Measurements from ENCODE around the gene AEBP2. TPM values are rescaled to one million over a fixed set of nuclear protein-coding genes. Genes with fewer than 3 reads are reported as not detected.
"Not testable (repeated sequence)": the region's sequence is repeated elsewhere in the genome, so short reads cannot be mapped to it uniquely, and the experiment has no call there.

The AEBP2 gene
- total and polyA plus RNA-seq, 2 donors (not counting 3 experiments of a cell fraction or from before 2014, with no cell fraction given) = 8.8 to 42.2 TPM

GRCh38 chr12:19397534-19397933 lies 41.8 kb upstream of the AEBP2 start:
- POLR2A ChIA-PET = no interaction called here
- no peaks in the 10 kb centered on the region for H3K27me3 ChIP-seq (ENCODE audit: control insufficient read depth in 2 of 2, insufficient read depth in 2 of 2, low read length in 2 of 2)
- no peaks in the 10 kb centered on the region for H3K79me2 ChIP-seq (ENCODE audit: control insufficient read depth, insufficient read depth, low read length)
- no peak for FAIRE-seq
- H3K4me3 ChIP-seq (replicated peaks in 1 of 3; ENCODE audit: insufficient read depth in 1 of 3, low read depth in 1 of 3, low read length in 3 of 3) = no peak overlapping the region
- no peaks in the 10 kb centered on the region for H3K36me3 ChIP-seq (ENCODE audit: control insufficient read depth in 2 of 2, extremely low read depth in 1 of 2, insufficient read depth in 2 of 2, low read length in 2 of 2)
- TF ChIP-seq JUN (IDR thresholded peaks at IDR 0.05; ENCODE audit: borderline replicate concordance, insufficient read depth, insufficient read length, low read depth) (no peak), MYC (IDR thresholded peaks at IDR 0.05; ENCODE audit: low read depth, low read length) (no peak), FOS (IDR thresholded peaks at IDR 0.05; ENCODE audit: borderline replicate concordance, insufficient read depth, low read length) (no peak), MAX (IDR thresholded peaks at IDR 0.05; ENCODE audit: insufficient read depth, insufficient read length) (no peak)
- H2AFZ ChIP-seq (ENCODE audit: low read depth, low read length) = no peak overlapping the region
- no peaks in the 10 kb centered on the region for H3K9me1 ChIP-seq (replicated peaks; ENCODE audit: control insufficient read depth, extremely low read depth, insufficient read depth, low read length)
- intact Hi-C loops (cut with micrococcal nuclease) = no loop called here
- DNase-seq (ENCODE audit: low read depth, low spot score) = no peak
- H4K20me1 ChIP-seq (replicated peaks; ENCODE audit: control insufficient read depth, extremely low read depth, insufficient read depth, low read length) = no peaks in the 10 kb centered on the region
- no peaks in the 10 kb centered on the region for H3K4me1 ChIP-seq (ENCODE audit: control insufficient read depth, extremely low read depth, insufficient read depth, low read length)
- no peak overlapping the region for H3K4me2 ChIP-seq (ENCODE audit: insufficient read depth, low read length)
- dilution Hi-C loops (cut with MboI; ENCODE audit: extremely low pct_ligation_motif_present, low sequenced_read_pairs) = no loop called here
- BruUV-seq (replicated peaks) = no TSS peak
- CTCF ChIA-PET = no interaction called here
- H3K9me3 ChIP-seq (replicated peaks; ENCODE audit: control insufficient read depth, insufficient read depth, low read length) = no peaks in the 10 kb centered on the region
- H3K9ac ChIP-seq (replicated peaks; ENCODE audit: extremely low read depth, insufficient read depth, low read length) = no peak overlapping the region
- H3K27ac ChIP-seq (ENCODE audit: insufficient read depth, low read depth, low read length) = no peak overlapping the region

GRCh38 chr12:19398376-19399363 lies 40.6 kb upstream of the AEBP2 start:
- ChIA-PET CTCF (no interaction called here), POLR2A (no interaction called here)
- Histone ChIP-seq H3K9me1 (replicated peaks; ENCODE audit: control insufficient read depth, extremely low read depth, insufficient read depth, low read length) (no peaks in the 10 kb centered on the region), H3K79me2 (ENCODE audit: control insufficient read depth, insufficient read depth, low read length) (no peaks in the 10 kb centered on the region), H3K27me3 (ENCODE audit: control insufficient read depth in 2 of 2, insufficient read depth in 2 of 2, low read length in 2 of 2) (no peaks in the 10 kb centered on the region), H3K4me2 (ENCODE audit: insufficient read depth, low read length) (no peak overlapping the region), H3K27ac (ENCODE audit: insufficient read depth, low read depth, low read length) (no peak overlapping the region), H3K4me3 (replicated peaks in 1 of 3; ENCODE audit: insufficient read depth in 1 of 3, low read depth in 1 of 3, low read length in 3 of 3) (no peak overlapping the region), H4K20me1 (replicated peaks; ENCODE audit: control insufficient read depth, extremely low read depth, insufficient read depth, low read length) (no peaks in the 10 kb centered on the region), H3K36me3 (ENCODE audit: control insufficient read depth in 2 of 2, extremely low read depth in 1 of 2, insufficient read depth in 2 of 2, low read length in 2 of 2) (no peaks in the 10 kb centered on the region), H3K9me3 (replicated peaks; ENCODE audit: control insufficient read depth, insufficient read depth, low read length) (no peaks in the 10 kb centered on the region), H2AFZ (ENCODE audit: low read depth, low read length) (no peak overlapping the region), H3K4me1 (ENCODE audit: control insufficient read depth, extremely low read depth, insufficient read depth, low read length) (no peaks in the 10 kb centered on the region), H3K9ac (replicated peaks; ENCODE audit: extremely low read depth, insufficient read depth, low read length) (no peak overlapping the region)
- TF ChIP-seq FOS (IDR thresholded peaks at IDR 0.05; ENCODE audit: borderline replicate concordance, insufficient read depth, low read length) (no peak), MAX (IDR thresholded peaks at IDR 0.05; ENCODE audit: insufficient read depth, insufficient read length) (no peak)
- intact Hi-C loops (cut with micrococcal nuclease) (no loop called here), dilution Hi-C loops (cut with MboI; ENCODE audit: extremely low pct_ligation_motif_present, low sequenced_read_pairs) (no loop called here)
- FAIRE-seq = no peak
- DNase-seq (ENCODE audit: low read depth, low spot score) = no peak
- BruUV-seq (replicated peaks) = no TSS peak

- peak; percentile 46 for FAIRE-seq
- POLR2A ChIA-PET; H3K9me1 ChIP-seq (replicated peaks; ENCODE audit: control insufficient read depth, extremely low read depth, insufficient read depth, low read length); H3K4me3 ChIP-seq (replicated peaks in 1 of 3; ENCODE audit: insufficient read depth in 1 of 3, low read depth in 1 of 3, low read length in 3 of 3); H3K4me2 ChIP-seq (ENCODE audit: insufficient read depth, low read length); intact Hi-C loops (cut with micrococcal nuclease); H4K20me1 ChIP-seq (replicated peaks; ENCODE audit: control insufficient read depth, extremely low read depth, insufficient read depth, low read length); H3K27ac ChIP-seq (ENCODE audit: insufficient read depth, low read depth, low read length); H3K9me3 ChIP-seq (replicated peaks; ENCODE audit: control insufficient read depth, insufficient read depth, low read length); H3K4me1 ChIP-seq (ENCODE audit: control insufficient read depth, extremely low read depth, insufficient read depth, low read length); H3K9ac ChIP-seq (replicated peaks; ENCODE audit: extremely low read depth, insufficient read depth, low read length); dilution Hi-C loops (cut with MboI; ENCODE audit: extremely low pct_ligation_motif_present, low sequenced_read_pairs); BruUV-seq (replicated peaks); H3K36me3 ChIP-seq (ENCODE audit: control insufficient read depth in 2 of 2, extremely low read depth in 1 of 2, insufficient read depth in 2 of 2, low read length in 2 of 2); CTCF ChIA-PET; H2AFZ ChIP-seq (ENCODE audit: low read depth, low read length); H3K79me2 ChIP-seq (ENCODE audit: control insufficient read depth, insufficient read depth, low read length); DNase-seq (ENCODE audit: low read depth, low spot score); H3K27me3 ChIP-seq (ENCODE audit: control insufficient read depth in 2 of 2, insufficient read depth in 2 of 2, low read length in 2 of 2): not testable (repeated sequence)
These were observed 38.5 kb upstream of the AEBP2 start for GRCh38 chr12:19400649-19401285.

Data from endothelial cell of umbilical vein (primary cell).